Transverse colon (tissue), 4 donors: ENCODE data around the gene CDRT4.

Experiments used
- EP300 ChIP-seq: sonication (generic); formaldehyde crosslinking; IDR thresholded peaks from one replicate; pipeline ENCODE4 v1.6.1; 2017; ENCODE audit warnings: antibody characterized with exemption, low read depth
- POLR2A ChIP-seq: fragments of 450-650 bp; IDR thresholded peaks from one replicate; pipeline ENCODE4 v1.6.1; 2016; ENCODE audit warnings: antibody characterized with exemption, mild to moderate bottlenecking, moderate library complexity
- POLR2AphosphoS5 ChIP-seq, 3 donors: sonication (generic); formaldehyde crosslinking; IDR thresholded peaks; one replicate each; pipeline ENCODE4 v1.6.1; 2016; ENCODE audit warnings: antibody characterized with exemption in 3 of 3
- TF ChIP-seq, protein P1 (sequence below), 5 experiments: fragments of 200-600 bp in 3 of 5; fragments of 450-650 bp in 2 of 5; sonication (generic) in 3 of 5; IDR thresholded peaks; 1 replicate in 2 of 5; 2 replicates in 3 of 5; pipeline ENCODE4 v1.5.1; 2016 to 2017; ENCODE audit warnings: antibody characterized with exemption in 5 of 5, inconsistent platforms in 3 of 5, mild to moderate bottlenecking in 2 of 5, moderate library complexity in 1 of 5

DNA sequence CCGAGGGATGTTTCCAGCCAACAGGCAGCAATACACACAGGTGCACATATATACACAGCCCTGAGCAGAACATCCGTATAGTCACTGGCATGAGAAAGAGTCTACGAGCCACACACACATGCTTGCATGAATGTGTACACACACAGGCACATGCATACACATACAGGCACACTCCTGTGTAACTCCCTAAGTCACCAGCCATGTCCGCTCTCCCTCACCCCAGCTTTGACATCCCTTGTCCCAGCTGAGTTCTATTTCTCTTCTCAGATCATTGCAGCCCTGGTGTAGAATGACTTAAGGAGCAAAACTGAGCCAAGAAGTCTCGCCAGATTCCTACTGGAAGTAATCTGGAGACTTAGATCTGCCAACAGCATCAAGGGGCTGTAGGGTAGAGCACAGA is 13.1 kb downstream of the CDRT4 start:
- TF ChIP-seq, protein P1, sequence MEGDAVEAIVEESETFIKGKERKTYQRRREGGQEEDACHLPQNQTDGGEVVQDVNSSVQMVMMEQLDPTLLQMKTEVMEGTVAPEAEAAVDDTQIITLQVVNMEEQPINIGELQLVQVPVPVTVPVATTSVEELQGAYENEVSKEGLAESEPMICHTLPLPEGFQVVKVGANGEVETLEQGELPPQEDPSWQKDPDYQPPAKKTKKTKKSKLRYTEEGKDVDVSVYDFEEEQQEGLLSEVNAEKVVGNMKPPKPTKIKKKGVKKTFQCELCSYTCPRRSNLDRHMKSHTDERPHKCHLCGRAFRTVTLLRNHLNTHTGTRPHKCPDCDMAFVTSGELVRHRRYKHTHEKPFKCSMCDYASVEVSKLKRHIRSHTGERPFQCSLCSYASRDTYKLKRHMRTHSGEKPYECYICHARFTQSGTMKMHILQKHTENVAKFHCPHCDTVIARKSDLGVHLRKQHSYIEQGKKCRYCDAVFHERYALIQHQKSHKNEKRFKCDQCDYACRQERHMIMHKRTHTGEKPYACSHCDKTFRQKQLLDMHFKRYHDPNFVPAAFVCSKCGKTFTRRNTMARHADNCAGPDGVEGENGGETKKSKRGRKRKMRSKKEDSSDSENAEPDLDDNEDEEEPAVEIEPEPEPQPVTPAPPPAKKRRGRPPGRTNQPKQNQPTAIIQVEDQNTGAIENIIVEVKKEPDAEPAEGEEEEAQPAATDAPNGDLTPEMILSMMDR (IDR thresholded peaks at IDR 0.05) = no peak
- TF ChIP-seq POLR2A (no peak), POLR2AphosphoS5 (IDR thresholded peaks at IDR 0.05) (no peak), EP300 (no peak)
